Fibroblast of skin of left quadriceps (primary cell): ENCODE results near the gene GPR173.
A peak's percentile ranks its signal among the peaks of the same experiment; 100 is the strongest.

Experiments
- DNase-seq, 2 experiments: peaks; one replicate each; pipeline ENCODE4 v3.0.0-alpha.2; 2013; ENCODE audit warnings: low read depth in 2 of 2

GPR173 gene

DNA sequence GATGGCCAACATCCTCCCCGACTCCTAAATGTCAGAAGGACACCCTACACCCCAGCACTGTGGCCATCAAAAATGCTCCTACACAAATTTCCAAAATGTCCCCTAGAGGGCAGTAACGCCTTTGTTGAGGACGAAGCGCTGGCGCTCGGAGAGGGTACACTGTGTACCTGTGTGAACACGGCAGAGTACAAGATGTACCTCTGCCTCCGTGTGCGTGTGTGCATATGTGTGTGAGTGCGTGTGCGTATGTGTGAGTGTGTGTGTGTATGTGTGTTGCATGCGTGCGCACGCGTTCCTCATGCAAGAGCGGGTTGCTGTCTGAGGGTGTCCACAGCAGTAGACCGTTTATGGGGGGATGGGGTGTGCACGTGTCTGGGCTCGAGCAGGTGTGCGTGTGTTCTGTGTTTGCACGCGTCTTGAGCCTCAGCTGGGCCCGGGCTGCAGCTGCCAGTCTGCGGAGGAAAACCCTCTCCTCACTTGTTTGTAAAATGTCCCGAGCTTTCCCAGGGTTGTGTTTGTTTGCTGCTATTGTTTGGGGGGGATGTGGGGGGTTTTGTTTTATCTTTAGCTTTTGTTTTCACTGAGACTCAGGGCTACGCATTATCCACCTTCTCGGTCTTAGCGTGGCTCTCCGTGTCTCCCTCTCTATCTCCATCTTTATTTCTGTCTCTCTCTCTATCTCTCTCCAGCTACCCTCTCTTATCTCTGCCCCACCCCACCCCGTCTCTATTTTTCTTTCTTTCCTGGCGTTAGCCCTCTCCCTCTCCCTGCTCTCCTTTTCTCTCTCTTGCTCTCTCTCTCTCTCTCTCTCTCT lies 23.2 kb downstream of the GPR173 start:
- DNase-seq, result peak in 1 of 2 experiments; percentile 17

DNA sequence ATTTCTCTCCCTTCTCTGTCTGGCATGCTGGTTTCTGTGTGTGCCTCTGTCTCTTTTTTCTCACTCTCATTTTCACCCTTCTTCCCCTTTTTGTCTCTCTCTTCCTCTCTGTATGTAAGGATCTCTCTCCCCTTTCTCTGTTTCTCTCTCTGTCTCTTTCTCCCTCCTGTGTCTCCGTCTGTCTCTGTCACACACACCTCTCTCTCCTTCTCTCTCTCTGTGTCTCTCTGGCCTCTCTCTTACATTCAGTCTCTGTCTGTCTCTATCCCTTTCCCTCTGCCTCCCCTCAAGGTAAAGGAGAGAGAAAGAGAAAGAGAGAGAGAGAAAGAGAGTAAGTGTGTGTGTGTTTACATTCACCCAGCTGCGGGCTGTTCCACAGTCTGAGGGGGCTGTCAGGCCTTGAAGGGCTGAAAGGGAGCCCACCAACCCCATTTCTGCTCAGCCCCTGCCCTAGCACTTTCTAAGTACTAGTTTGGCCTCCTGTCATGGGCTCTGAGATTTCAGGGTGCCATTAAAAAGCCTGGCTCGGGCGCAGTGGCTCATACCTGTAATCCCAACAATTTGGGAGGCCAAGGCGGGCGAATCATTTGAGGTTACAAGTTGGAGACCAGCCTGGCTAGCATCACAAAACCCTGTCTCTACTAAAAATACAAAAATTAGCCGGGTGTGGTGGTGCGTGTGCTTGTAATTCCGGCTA lies 24.0 kb downstream of the GPR173 start:
- DNase-seq, result no peak

DNA sequence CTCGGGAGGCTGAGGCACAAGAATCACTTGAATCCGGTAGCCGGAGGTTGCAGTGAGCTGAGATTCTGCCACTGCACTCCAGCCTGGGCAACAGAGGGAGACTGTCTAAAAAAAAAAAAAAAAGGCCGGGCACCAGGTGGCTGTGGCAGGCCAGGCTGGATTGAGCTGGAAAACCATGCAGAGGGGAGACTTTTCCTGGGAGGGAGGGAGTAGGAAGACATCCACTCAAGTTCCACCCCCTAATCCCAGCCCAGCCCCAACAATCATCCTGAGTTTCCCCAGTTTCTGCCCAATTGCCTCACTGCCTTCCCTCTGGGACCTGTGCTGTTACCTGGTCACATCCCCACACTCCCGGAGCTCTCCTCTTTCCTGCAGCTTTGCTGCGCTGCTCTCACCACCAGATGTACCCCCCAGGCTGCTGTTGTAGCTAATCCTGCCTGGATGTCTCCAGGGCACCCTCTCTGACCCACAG lies 24.6 kb downstream of the GPR173 start:
- no peak for DNase-seq

DNA sequence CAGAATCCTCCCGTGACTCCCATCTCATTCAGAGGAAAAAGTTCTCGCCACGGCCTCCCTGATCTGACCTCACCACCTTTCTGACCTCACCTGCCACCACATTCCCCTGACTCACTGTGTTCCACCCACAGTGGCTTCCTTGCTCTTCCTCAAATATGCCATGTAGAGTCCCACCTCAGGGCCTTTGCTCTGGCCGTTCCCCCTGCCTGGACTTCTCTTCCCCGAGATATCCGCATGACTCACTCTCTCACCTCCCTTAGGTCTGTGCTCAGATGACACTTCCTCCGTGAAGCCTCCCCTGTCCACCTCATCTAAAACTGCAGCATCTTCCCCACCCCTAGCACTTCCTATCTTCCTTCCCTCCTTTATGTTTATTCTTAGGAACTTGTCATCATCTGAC lies 26.4 kb downstream of the GPR173 start:
- no peak for DNase-seq

DNA sequence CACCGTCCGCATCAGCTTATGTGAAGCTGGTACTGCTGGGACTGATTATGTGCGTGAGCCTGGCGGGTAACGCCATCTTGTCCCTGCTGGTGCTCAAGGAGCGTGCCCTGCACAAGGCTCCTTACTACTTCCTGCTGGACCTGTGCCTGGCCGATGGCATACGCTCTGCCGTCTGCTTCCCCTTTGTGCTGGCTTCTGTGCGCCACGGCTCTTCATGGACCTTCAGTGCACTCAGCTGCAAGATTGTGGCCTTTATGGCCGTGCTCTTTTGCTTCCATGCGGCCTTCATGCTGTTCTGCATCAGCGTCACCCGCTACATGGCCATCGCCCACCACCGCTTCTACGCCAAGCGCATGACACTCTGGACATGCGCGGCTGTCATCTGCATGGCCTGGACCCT lies 28.1 kb downstream of the GPR173 start:
- DNase-seq, result no peak

DNA sequence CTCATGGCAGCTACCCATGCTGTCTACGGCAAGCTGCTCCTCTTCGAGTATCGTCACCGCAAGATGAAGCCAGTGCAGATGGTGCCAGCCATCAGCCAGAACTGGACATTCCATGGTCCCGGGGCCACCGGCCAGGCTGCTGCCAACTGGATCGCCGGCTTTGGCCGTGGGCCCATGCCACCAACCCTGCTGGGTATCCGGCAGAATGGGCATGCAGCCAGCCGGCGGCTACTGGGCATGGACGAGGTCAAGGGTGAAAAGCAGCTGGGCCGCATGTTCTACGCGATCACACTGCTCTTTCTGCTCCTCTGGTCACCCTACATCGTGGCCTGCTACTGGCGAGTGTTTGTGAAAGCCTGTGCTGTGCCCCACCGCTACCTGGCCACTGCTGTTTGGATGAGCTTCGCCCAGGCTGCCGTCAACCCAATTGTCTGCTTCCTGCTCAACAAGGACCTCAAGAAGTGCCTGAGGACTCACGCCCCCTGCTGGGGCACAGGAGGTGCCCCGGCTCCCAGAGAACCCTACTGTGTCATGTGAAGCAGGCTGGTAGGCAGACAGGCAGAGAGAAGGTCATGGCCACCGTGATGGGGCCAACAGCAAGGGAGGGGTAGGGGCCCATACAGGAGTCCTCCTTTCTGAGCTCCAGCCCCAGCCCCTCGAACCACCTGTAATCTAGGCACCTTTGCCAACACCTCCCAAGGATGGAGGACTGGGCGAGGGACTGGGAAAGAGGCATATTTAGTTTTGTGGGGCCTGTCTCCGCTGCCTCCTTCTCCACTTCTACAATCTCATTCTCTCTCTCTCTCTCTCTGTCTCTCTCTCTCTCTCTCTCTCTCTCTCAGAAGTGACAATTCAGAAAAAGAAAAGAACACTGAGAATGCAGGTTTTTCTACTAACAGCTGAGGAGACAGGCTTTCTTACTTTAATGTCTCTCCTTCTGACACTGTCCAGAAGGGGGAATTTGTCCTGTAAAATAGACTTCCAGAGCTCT lies 28.9 kb downstream of the GPR173 start:
- no peak for DNase-seq

DNA sequence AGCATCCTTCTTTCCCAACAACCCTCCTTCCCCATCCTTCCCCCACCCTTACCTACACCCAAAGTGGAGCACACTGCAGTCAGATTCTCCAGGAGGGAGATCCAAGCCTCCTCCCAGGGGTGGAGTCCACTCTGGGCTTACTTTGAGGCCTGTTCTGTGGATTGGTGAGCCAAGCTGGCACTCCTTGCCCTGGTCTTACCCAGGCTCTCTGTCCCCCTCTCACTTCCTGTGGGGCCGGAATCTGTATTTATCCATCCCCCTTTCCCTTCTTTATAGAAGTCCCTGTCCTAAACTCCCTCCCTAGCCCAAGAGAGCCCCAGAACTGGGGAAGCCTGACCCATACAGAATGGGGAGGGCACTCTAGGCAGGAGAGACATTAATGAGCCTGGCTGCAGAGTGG lies 30.4 kb downstream of the GPR173 start:
- no peak for DNase-seq

DNA sequence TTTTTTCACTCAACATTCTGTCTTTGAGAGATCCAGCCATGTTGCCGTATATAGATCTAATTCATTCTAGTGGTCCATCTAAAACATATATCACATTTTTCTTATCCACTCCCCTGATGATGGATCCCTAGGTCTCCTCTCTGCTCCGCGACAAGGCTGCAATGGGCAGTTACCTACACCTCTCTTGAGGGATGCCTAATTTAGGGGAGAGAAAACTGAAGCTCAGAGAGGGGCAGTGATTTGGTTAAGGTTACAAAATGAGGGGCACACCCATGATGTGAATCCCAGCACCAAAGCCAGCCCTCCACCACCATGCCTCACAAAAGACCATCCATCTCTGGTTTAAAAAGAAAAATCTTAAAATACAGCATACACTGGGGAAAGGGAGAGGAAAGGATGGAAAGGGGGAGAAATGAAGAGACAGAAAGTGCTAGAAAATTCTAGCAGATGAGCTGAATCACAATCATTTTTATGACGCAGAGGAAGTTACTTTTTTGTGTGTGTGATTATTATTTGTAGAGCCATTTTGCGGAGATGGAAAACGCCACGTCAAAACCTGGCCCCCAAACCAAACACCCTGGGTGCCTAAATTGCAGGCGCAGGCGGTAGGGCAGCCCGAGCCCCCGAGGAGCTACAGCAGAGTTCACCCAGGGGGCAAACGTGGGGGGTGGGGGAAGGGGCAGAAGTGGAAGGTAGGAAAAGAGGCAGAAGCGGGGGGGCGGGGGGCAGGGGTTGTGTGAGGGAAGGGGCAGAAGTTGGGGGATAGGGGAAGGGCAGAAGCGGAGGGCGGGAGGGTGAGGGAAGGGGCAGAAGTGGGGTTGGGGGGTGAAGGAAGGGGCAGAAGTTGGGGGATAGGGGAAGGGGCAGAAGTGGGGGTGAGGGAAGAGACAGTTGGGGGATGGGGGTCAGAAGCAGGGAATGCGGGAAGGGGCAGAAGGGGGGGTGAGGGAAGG lies 32.3 kb downstream of the GPR173 start:
- no peak for DNase-seq

DNA sequence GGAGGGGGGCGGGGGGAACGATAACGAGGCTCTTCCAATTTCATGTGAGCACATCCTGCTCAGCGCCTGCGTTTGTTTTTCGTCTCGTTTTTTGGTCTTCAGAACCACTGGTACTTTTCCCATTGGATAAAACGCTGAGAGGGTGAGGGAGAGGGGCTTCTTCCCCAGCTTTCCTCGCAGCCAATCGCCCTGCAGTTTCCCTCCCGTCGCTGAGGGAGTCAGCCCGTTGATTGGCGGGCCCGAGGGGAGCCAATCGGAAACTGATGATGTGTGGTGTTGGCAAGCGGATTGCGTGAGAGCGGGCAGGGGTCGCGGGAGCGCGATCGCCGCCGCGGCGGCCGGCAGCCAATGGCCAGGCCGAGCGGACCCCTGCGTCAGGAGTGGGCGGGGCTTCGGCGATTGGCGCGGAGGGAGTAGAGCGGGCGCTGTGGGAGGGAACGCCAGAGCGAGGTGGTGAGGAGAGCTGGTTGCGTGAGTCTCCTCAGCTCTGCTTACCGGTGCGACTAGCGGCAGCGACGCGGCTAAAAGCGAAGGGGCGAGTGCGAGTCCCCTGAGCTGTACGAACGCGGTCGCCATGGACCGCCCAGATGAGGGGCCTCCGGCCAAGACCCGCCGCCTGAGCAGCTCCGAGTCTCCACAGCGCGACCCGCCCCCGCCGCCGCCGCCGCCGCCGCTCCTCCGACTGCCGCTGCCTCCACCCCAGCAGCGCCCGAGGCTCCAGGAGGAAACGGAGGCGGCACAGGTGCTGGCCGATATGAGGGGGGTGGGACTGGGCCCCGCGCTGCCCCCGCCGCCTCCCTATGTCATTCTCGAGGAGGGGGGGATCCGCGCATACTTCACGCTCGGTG lies 33.6 kb downstream of the GPR173 start, which contains the start of gene TSPYL2:
TSS of gene TSPYL2 (plus strand) at position 443 of the 848 bp plus-strand sequence. CDS start at position 575, 132 bp downstream.
- DNase-seq, result peak; percentile 97

DNA sequence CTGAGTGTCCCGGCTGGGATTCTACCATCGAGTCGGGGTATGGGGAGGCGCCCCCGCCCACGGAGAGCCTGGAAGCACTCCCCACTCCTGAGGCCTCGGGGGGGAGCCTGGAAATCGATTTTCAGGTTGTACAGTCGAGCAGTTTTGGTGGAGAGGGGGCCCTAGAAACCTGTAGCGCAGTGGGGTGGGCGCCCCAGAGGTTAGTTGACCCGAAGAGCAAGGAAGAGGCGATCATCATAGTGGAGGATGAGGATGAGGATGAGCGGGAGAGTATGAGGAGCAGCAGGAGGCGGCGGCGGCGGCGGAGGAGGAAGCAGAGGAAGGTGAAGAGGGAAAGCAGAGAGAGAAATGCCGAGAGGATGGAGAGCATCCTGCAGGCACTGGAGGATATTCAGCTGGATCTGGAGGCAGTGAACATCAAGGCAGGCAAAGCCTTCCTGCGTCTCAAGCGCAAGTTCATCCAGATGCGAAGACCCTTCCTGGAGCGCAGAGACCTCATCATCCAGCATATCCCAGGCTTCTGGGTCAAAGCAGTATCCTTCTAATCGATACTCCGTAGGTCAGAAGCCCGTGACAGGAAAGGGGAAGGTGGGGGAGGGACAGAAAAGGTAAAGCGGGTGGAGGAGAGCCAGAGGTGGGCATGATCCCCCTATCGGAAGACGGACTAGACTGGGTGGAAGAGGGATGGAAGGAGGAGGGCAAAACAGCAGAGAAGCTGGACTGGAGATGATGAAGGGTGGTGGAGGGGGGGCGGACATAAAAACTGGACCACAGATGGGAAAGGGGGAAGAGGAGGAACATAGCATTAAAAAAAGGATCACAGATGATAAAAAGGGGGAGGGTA lies 34.4 kb downstream of the GPR173 start:
- no peak for DNase-seq

DNA sequence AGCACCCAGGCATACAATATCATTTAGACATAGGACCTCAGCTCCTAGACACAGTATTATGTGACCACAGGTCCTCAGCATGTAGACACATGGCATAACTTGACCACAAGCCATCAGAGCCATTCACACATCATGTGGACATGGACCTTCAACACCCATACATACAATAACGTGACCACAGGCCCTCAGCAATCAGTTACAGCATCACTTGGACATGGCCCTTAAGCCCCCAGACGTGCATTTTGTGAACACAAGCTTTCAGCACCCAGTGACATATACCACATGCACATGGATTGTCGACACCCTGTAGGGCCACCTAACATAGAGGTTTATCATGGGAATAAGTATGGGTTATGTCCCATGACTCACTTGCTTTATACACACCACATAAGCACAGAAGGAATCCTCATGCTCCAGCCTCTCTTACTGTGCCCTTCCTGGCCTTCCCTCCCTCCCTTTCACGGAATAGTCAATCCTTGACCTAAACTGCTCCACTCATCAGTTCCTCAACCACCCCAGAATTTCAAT lies 35.5 kb downstream of the GPR173 start:
- DNase-seq, result no peak

DNA sequence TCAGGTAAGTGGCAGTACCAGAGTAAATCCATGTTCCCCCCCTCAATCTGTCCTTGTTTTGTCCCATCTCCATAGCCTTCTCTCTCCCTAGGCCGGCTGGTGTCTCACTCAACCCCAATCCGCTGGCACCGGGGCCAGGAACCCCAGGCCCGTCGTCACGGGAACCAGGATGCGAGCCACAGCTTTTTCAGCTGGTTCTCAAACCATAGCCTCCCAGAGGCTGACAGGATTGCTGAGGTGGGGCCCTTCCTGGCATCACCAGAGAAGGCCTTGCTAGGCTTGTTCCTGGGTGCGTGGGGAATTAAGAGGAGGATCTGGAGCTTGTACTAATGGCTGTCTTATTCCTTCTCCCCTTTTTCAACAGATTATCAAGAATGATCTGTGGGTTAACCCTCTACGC lies 36.3 kb downstream of the GPR173 start:
- DNase-seq, result no peak

DNA sequence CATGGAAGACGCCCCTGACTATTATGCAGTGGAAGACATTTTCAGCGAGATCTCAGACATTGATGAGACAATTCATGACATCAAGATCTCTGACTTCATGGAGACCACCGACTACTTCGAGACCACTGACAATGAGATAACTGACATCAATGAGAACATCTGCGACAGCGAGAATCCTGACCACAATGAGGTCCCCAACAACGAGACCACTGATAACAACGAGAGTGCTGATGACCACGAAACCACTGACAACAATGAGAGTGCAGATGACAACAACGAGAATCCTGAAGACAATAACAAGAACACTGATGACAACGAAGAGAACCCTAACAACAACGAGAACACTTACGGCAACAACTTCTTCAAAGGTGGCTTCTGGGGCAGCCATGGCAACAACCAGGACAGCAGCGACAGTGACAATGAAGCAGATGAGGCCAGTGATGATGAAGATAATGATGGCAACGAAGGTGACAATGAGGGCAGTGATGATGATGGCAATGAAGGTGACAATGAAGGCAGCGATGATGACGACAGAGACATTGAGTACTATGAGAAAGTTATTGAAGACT lies 37.2 kb downstream of the GPR173 start:
- DNase-seq, result no peak

DNA sequence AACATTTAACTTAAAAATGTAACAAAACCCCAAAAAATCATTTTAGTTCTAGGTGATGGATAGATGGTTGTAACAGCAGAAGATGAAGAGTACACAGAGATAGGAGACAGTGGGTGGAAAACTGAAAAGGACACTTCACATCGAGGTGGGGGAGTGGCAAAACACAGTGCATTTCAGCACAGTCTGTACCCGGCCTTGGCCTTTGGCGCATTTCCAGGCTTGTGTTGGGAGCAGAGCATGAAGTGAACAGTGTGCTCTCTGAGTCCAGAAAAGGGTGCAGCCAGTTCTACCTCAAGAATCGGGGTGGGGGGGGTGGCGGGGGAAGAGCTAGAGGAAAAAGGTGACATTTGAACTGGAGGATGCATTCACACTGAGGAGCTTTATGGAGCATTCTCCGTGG lies 37.9 kb downstream of the GPR173 start:
- DNase-seq, result no peak

DNA sequence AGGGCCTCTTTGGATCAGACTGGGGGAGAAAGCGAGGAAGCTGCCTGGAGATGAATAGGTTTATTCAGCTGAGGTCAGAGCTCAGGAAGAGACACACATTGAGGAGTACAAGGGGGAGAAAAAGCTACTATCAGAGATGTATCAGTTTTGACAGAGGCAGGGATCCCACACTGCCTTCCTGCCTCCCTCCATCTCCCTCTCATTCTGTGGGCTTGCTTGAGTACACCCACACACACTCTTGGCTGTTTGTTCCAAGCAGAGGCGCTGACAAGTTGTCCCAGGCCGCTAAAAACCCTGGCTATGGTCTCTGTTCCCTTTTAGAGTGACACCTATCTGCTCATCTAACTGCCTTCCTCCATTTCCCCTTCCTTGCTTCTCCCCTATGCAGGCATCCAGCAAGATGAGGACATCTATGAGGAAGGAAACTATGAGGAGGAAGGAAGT lies 38.8 kb downstream of the GPR173 start:
- DNase-seq, result no peak

DNA sequence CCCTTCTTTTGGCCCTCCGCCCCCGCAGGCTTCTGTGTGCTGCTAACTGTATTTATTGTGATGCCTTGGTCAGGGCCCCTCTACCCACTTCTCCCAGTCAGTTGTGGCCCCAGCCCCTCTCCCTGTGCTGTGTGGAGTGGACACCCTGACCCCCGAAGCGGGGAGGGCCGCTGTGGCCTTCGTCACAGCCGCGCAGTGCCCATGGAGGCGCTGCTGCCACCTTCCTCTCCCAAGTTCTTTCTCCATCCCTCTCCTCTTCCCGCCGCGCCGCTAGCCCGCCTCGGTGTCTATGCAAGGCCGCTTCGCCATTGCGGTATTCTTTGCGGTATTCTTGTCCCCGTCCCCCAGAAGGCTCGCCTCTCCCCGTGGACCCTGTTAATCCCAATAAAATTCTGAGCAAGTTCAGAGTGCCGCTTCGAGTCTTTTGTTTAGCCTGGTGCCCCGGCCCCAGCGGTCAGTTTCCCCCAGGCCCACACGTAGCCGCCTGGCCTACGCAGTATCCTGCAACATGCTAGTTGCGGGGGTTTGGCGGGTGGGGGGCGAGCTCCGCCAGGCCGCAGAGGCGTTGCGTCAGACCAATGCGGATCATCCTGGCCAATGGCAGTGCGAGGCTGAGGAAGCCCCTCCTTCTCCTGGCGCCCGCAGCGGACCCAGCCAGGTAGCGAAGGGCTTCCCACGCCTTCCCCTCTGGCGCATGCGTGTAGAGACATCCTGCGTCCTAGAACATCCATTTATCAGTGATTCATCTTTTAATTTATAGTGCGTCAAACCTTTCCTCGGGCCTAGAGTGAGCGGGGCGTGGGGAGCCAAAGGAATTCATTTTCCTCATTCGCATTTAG lies 39.8 kb downstream of the GPR173 start:
- peak; percentile 55 to 61 for DNase-seq

DNA sequence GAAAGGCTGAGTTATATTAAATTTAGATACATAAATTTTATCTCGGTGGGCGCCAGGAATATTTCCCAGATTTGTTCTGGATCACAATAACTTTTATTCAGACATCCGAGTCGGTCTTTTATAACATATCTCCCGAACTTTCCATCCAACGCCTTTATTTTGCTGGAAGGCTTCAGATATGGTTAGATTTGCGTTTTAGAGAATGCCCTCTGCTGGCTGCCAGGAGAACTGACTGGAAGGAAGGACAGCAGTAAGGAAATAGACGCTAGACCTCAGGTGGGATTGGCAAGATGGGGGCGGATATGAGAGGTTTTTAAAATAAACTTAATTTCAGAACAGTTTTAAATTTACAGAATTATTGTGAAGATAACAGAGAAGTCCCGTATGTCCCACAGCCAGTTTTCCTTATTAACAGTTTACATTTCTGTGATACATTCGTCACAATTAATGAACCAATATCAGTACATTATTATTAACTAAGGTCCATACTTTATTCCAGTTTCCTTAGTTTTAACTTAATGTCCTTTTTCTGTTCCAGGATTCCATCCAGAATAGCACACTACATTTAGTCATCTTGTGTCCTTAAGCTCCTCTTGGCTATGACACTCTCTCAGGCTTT lies 40.7 kb downstream of the GPR173 start:
- DNase-seq, result peak in 1 of 2 experiments; percentile 27
